Measurements from ENCODE around the gene YLPM1.

Gene YLPM1, protein sequence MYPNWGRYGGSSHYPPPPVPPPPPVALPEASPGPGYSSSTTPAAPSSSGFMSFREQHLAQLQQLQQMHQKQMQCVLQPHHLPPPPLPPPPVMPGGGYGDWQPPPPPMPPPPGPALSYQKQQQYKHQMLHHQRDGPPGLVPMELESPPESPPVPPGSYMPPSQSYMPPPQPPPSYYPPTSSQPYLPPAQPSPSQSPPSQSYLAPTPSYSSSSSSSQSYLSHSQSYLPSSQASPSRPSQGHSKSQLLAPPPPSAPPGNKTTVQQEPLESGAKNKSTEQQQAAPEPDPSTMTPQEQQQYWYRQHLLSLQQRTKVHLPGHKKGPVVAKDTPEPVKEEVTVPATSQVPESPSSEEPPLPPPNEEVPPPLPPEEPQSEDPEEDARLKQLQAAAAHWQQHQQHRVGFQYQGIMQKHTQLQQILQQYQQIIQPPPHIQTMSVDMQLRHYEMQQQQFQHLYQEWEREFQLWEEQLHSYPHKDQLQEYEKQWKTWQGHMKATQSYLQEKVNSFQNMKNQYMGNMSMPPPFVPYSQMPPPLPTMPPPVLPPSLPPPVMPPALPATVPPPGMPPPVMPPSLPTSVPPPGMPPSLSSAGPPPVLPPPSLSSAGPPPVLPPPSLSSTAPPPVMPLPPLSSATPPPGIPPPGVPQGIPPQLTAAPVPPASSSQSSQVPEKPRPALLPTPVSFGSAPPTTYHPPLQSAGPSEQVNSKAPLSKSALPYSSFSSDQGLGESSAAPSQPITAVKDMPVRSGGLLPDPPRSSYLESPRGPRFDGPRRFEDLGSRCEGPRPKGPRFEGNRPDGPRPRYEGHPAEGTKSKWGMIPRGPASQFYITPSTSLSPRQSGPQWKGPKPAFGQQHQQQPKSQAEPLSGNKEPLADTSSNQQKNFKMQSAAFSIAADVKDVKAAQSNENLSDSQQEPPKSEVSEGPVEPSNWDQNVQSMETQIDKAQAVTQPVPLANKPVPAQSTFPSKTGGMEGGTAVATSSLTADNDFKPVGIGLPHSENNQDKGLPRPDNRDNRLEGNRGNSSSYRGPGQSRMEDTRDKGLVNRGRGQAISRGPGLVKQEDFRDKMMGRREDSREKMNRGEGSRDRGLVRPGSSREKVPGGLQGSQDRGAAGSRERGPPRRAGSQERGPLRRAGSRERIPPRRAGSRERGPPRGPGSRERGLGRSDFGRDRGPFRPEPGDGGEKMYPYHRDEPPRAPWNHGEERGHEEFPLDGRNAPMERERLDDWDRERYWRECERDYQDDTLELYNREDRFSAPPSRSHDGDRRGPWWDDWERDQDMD (N-terminal part only)

DNA sequence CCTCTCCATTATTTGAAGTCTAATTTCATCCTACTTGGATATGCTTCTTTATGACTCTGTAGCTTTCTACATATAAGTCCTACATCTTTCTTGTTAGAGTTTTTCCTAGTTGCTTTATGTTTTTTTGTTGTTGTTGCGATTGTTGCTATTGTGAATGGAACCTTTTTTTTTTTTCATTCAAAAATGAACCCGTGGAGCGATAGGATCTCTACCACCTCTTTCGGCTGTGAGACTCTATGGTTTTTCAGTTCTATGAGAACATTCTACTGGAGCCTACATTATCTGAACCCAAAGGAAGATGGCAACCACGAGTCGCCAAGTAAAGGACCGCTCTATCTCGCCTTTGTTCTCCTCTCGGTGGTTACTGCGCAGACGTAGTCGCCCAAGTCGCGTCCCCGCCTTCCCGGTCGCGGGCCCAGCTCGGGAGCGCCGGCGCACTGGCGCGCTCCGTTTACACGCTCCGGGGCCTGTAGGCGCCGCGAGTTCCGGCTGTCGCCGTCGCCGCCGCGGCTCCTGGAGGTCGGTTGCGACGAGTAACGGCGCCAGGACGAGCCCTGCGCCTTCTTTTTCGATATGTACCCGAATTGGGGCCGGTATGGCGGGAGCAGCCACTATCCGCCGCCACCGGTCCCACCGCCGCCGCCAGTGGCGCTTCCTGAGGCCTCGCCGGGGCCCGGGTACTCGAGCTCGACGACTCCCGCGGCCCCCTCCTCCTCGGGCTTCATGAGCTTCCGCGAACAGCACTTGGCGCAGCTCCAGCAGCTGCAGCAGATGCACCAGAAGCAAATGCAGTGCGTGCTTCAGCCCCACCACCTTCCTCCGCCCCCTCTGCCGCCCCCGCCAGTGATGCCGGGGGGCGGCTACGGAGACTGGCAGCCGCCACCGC, at the start of gene YLPM1:
YLPM1 (plus strand) TSS at position 400 of the 886 bp plus-strand sequence; CDS start at position 574, 174 bp downstream.
- peak; percentile 67 for FAIRE-seq
- peak; percentile 55 for DNase-seq (ENCODE audit: insufficient read length, low spot score)
- TF ChIP-seq, protein P1, sequence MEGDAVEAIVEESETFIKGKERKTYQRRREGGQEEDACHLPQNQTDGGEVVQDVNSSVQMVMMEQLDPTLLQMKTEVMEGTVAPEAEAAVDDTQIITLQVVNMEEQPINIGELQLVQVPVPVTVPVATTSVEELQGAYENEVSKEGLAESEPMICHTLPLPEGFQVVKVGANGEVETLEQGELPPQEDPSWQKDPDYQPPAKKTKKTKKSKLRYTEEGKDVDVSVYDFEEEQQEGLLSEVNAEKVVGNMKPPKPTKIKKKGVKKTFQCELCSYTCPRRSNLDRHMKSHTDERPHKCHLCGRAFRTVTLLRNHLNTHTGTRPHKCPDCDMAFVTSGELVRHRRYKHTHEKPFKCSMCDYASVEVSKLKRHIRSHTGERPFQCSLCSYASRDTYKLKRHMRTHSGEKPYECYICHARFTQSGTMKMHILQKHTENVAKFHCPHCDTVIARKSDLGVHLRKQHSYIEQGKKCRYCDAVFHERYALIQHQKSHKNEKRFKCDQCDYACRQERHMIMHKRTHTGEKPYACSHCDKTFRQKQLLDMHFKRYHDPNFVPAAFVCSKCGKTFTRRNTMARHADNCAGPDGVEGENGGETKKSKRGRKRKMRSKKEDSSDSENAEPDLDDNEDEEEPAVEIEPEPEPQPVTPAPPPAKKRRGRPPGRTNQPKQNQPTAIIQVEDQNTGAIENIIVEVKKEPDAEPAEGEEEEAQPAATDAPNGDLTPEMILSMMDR (IDR thresholded peaks at IDR 0.05; ENCODE audit: insufficient read depth, missing control alignments): peak; percentile 60

DNA sequence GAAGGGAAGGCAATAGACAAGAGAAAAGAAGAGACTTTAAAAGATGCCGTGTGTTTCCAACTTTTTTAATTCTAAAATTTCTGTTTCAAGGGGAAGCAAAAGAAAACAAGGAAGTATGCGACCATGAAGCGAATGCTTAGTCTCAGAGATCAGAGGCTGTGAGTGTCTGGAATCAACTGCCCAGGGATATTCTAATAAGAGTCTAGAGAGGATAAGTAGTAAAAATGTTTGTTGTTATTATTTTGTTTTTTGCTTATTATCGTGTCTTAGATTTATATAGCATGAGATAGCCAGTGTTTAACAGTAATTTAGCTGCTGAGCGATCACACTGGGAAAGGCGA, 49.8 kb upstream of the YLPM1 start:
- FAIRE-seq (no peak), DNase-seq (ENCODE audit: insufficient read length, low spot score) (no peak)
- TF ChIP-seq, protein P1 (IDR thresholded peaks at IDR 0.05; ENCODE audit: insufficient read depth, missing control alignments): no peak

DNA sequence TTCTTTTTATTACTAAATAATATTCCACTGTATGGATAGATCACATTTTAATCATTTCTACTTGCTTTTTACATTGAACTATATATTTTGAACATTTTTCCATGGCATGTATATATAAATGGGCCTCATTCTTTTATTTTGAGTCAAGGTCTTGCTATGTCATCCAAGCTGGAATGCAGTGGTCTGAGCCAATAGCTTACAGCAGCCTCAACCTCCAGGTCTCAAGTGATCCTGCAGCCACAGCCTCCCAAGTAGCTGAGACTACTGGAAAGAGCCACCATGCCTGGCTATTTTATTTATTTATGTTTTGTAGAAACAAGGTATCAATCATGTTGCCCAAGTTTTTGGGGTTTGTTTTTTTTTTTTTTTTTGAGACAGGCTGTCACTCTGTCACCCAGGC, 42.6 kb upstream of the YLPM1 start:
- TF ChIP-seq, protein P1 (IDR thresholded peaks at IDR 0.05; ENCODE audit: insufficient read depth, missing control alignments): no peak
- FAIRE-seq (no peak), DNase-seq (ENCODE audit: insufficient read length, low spot score) (no peak)

DNA sequence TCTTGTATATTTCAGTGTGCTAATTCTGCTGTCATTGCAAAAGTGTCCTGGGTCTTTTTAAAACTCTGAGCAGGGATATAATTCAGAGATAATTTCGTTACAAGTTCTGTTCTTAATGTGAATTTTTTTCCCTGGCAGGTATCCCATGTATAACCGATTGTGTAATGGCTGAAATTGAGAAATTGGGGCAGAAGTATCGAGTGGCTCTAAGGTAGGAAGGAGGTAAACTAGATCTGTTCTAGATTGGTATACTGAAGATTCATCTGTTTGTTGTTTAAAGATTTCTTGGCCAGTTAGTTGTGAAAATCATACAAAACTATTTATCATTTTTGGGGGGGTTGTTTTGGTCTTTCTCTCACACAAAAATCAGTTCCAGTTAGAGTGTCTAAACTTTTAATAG, 40.0 kb upstream of the YLPM1 start:
- DNase-seq (ENCODE audit: insufficient read length, low spot score) (no peak), FAIRE-seq (no peak)
- TF ChIP-seq, protein P1 (IDR thresholded peaks at IDR 0.05; ENCODE audit: insufficient read depth, missing control alignments): no peak

DNA sequence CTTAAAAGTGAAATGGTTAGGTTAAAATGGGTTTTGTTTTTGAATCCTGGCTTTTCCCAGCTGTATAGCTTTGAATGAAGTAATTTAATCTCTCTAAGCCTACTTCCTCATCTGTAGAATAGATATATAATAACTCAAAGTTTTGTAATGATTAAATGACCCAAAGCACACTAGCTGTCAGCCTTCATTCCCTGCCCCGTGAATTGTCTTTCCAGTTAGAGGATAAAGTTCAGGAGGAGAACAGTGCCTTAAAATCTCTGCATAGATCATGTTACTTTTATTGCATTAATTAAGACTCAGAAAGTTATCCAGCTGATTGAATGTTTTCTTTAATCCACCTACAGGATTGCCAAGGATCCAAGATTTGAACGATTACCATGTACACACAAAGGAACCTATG, 30.7 kb upstream of the YLPM1 start:
- no peak for DNase-seq (ENCODE audit: insufficient read length, low spot score)
- TF ChIP-seq, protein P1 (IDR thresholded peaks at IDR 0.05; ENCODE audit: insufficient read depth, missing control alignments): no peak
- peak; percentile 32 for FAIRE-seq

DNA sequence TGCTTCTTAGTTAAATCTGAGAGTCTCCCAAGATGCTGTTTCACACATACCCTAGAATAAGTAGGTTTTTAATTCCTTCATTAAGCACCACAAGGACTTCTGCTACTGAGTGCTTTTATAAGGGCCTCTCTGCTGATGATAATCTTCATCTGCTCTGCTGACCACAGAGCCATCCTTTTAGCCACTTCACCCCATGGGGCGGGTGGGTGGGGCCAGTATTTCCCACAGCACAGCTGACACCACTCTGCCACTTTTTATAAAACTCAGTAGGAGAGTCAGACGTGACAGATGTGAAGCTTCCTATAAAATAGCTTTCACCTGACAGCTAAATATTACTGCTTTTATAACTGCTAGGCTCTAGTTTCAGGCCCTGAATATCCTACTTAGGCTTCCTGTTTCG, 29.9 kb upstream of the YLPM1 start:
- no peak for DNase-seq (ENCODE audit: insufficient read length, low spot score)
- TF ChIP-seq, protein P1 (IDR thresholded peaks at IDR 0.05; ENCODE audit: insufficient read depth, missing control alignments): no peak
- no peak for FAIRE-seq

Measured in D721Med (cell line).